Measurements from ENCODE around the gene EXOC5.
"Not testable (repeated sequence)": the region's sequence is repeated elsewhere in the genome, so short reads cannot be mapped to it uniquely, and the experiment has no call there.

The EXOC5 gene

GRCh38 chr14:57259672-57260071, 9.0 kb downstream of the EXOC5 start:
- DNase-seq (ENCODE audit: low read depth in 2 of 2): no peak

GRCh38 chr14:57258221-57258620, 10.5 kb downstream of the EXOC5 start:
- DNase-seq (ENCODE audit: low read depth in 2 of 2): not testable (repeated sequence)

GRCh38 chr14:57254884-57255283, 13.8 kb downstream of the EXOC5 start:
- no peak for DNase-seq (ENCODE audit: low read depth in 2 of 2)

GRCh38 chr14:57246933-57247657, 21.6 kb downstream of the EXOC5 start:
- no peak for DNase-seq (ENCODE audit: low read depth in 2 of 2)

- DNase-seq (ENCODE audit: low read depth in 2 of 2): no peak
Measured at GRCh38 chr14:57245941-57246340, 22.8 kb downstream of the EXOC5 start.

GRCh38 chr14:57244106-57244505, 24.6 kb downstream of the EXOC5 start:
- no peak for DNase-seq (ENCODE audit: low read depth in 2 of 2)

- no peak for DNase-seq (ENCODE audit: low read depth in 2 of 2)
Measured at GRCh38 chr14:57243320-57243719, 25.4 kb downstream of the EXOC5 start.

- DNase-seq (ENCODE audit: low read depth in 2 of 2): not testable (repeated sequence)
Measured at GRCh38 chr14:57240115-57240514, 28.6 kb downstream of the EXOC5 start.

- DNase-seq (ENCODE audit: low read depth in 2 of 2): no peak
Measured at GRCh38 chr14:57232006-57232405, 36.7 kb downstream of the EXOC5 start.

- DNase-seq (ENCODE audit: low read depth in 2 of 2): not testable (repeated sequence)
Measured at GRCh38 chr14:57228320-57228719, 40.4 kb downstream of the EXOC5 start.

GRCh38 chr14:57227083-57227482, 41.6 kb downstream of the EXOC5 start:
- no peak for DNase-seq (ENCODE audit: low read depth in 2 of 2)

- DNase-seq (ENCODE audit: low read depth in 2 of 2): no peak
Measured at GRCh38 chr14:57221931-57222330, 46.8 kb downstream of the EXOC5 start.

- DNase-seq (ENCODE audit: low read depth in 2 of 2): no peak
Measured at GRCh38 chr14:57212919-57213318, 55.8 kb downstream of the EXOC5 start.

GRCh38 chr14:57209561-57209960, 59.1 kb downstream of the EXOC5 start:
- no peak for DNase-seq (ENCODE audit: low read depth in 2 of 2)

- DNase-seq (ENCODE audit: low read depth in 2 of 2): no peak
Measured at GRCh38 chr14:57205938-57206337, 62.8 kb downstream of the EXOC5 start.

- DNase-seq (ENCODE audit: low read depth in 2 of 2): not testable (repeated sequence)
Measured at GRCh38 chr14:57202672-57203071, 66.0 kb downstream of the EXOC5 start.

GRCh38 chr14:57199921-57200320, 68.8 kb downstream of the EXOC5 start:
- DNase-seq (ENCODE audit: low read depth in 2 of 2): no peak

GRCh38 chr14:57189070-57189469, 79.6 kb downstream of the EXOC5 start:
- DNase-seq (ENCODE audit: low read depth in 2 of 2): no peak

- DNase-seq (ENCODE audit: low read depth in 2 of 2): no peak
Measured at GRCh38 chr14:57182760-57183503, 85.8 kb downstream of the EXOC5 start.

- DNase-seq (ENCODE audit: low read depth in 2 of 2): no peak
Measured at GRCh38 chr14:57179273-57179672, 89.4 kb downstream of the EXOC5 start.

- DNase-seq (ENCODE audit: low read depth in 2 of 2): no peak
Measured at GRCh38 chr14:57174466-57174865, 94.2 kb downstream of the EXOC5 start.

GRCh38 chr14:57171903-57172302, 96.8 kb downstream of the EXOC5 start:
- DNase-seq (ENCODE audit: low read depth in 2 of 2): no peak

- no peak for DNase-seq (ENCODE audit: low read depth in 2 of 2)
Measured at GRCh38 chr14:57171363-57171762, 97.3 kb downstream of the EXOC5 start.
